ENCODE measurements around the gene URM1.

The URM1 gene

DNA sequence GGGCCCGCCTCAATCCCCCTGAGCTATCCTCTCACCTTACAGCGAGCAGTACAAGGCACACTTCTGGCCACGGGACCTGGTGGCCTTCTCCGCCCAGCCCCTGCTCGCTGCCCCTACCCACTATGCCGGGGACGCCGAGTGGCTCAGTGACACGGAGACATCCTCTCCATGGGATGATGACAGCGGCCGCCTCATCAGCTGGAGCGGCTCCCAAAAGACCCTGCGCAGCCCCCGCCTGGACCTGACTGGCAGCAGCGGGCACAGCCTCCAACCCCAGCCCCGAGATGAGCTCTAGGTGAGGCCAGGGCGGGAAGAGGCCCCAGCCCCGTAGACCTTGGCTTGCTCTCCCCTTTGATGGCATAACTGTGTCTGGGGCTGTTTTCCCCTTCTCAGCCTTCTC lies 64.4 kb downstream of the URM1 start:
- DNase-seq, result no peak

DNA sequence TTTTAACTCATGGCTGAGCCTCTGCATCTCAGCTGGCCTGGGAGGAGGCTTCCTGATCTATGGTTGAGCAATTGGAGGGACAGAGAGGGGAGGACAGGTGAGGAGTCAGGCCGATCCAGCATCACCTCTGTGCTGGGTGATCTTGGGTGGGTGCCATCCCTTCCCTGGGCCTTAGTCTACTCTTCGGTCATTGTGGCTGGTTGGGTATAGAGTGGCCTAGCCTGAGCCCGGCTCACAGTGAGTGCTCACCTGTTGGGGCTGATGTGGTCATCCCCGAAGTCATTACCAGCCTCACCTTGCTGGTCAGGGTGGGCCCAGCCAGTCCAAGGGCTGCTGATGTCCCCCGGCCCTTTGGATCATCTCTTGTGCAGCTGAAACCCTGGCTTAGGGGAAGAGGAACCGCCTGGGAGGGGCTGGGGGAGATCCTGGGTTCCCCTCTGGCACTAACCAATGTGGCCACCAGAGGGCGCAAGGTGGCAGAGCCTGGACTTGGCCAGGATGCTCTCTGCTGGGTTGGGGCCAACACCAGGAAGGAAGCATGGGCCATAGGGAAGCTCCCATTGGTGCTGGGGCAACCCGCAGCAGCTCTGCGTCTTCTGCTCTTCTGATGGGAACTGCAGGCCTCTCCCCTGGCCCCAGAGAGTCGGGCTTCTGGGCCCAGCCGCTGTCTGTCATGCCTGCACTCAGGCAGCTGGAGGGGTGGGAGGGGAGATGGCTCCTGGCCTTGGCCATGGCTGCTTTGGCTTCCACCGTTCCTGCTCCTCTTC lies 67.4 kb downstream of the URM1 start:
- DNase-seq, result peak; percentile 97

DNA sequence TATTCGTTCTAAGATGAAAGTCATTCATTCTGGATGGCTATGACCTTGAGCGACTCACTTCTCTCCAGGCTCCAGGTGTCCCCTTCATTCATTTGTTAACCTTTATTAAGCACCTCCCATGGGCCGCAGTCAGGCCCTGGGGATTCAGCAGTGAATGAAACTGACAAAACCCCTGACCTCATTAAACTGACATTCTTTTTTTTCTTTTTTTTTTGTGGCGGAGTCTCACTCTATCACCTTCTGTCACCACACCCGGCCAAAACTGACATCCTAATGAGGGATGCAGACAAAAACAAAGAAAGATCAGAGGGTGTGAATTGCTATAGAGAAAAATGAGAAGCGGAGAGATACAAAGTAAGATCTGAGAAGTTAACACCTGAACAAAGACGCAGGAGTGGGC lies 68.1 kb downstream of the URM1 start:
- no peak for DNase-seq

Measured in stimulated activated CD8-positive, alpha-beta memory T cell treated with anti-CD3 and anti-CD28 coated beads, Interleukin-4, amount 100 ng/mL, for 48 hours (primary cell).